Fibroblast of lung (primary cell): Measurements from ENCODE around the gene MYL2.

Experiments
- CTCF ChIP-seq, 2 donors: IDR thresholded peaks in 1 of 2; conservative IDR thresholded peaks in 1 of 2; 1 replicate in 1 of 2; 2 replicates in 1 of 2; pipeline ENCODE4 v1.5.1; 2011 to 2012; ENCODE audit warnings: low read length in 2 of 2, control low read depth in 1 of 2, inconsistent platforms in 1 of 2, low read depth in 1 of 2, mild to moderate bottlenecking in 1 of 2
- EZH2 ChIP-seq: IDR thresholded peaks from 2 replicates; pipeline ENCODE4 v1.5.1; 2012; ENCODE audit warnings: low read length, control low read depth, mild to moderate bottlenecking; ENCODE audit errors: missing control alignments

- TF ChIP-seq CTCF (conservative IDR thresholded peaks at IDR 0.05 in 1 of 2, IDR thresholded peaks at IDR 0.05 in 1 of 2; ENCODE audit: low read depth in 1 of 2, low read length in 2 of 2) (no peak), EZH2 (no peak)
Measured at GRCh38 chr12:110908377-110909152, 11.8 kb downstream of the MYL2 start.
